HepG2 (cell line): ENCODE data around the gene OPRL1. TPM values are rescaled to one million over a fixed set of nuclear protein-coding genes. Genes with fewer than 3 reads are reported as not detected.

ENCODE experiments used
- ATAD3A ChIP-seq: sonication (generic); formaldehyde crosslinking; IDR thresholded peaks from 2 replicates; pipeline ENCODE4 v1.4.0; 2020; ENCODE audit warnings: missing genetic modification reagents
- ESRRA ChIP-seq: sonication (generic); formaldehyde crosslinking; IDR thresholded peaks from 2 replicates; pipeline ENCODE4 v1.5.1; 2020; ENCODE audit warnings: mild to moderate bottlenecking, low read depth, missing genetic modification reagents
- FOXA3 ChIP-seq: IDR thresholded peaks from 2 replicates; pipeline ENCODE4 v1.6.1; 2016; ENCODE audit warnings: missing genetic modification reagents, missing compliant biosample characterization
- HES4 ChIP-seq: sonication (generic); formaldehyde crosslinking; IDR thresholded peaks from 2 replicates; pipeline ENCODE4 v1.9.0; 2021; ENCODE audit warnings: mild to moderate bottlenecking, missing genetic modification reagents, borderline replicate concordance
- KDM4B ChIP-seq: sonication (generic); formaldehyde crosslinking; IDR thresholded peaks from 2 replicates; pipeline ENCODE4 v1.4.0; 2020; ENCODE audit warnings: missing genetic modification reagents
- KLF13 ChIP-seq: sonication (generic); formaldehyde crosslinking; IDR thresholded peaks from 2 replicates; pipeline ENCODE4 v1.4.0; 2020; ENCODE audit warnings: mild to moderate bottlenecking, missing genetic modification reagents
- KMT2B ChIP-seq: IDR thresholded peaks from 2 replicates; pipeline ENCODE4 v1.6.1; 2016; ENCODE audit warnings: missing genetic modification reagents, missing compliant biosample characterization
- MLXIP ChIP-seq: sonication (generic); formaldehyde crosslinking; IDR thresholded peaks from 2 replicates; pipeline ENCODE4 v1.9.0; 2021; ENCODE audit warnings: missing genetic modification reagents, borderline replicate concordance
- MYNN ChIP-seq: sonication (generic); formaldehyde crosslinking; IDR thresholded peaks from 2 replicates; pipeline ENCODE4 v1.4.0; 2020; ENCODE audit warnings: mild to moderate bottlenecking, low read depth, missing genetic modification reagents
- NCOA2 ChIP-seq: sonication (generic); formaldehyde crosslinking; IDR thresholded peaks from 2 replicates; pipeline ENCODE4 v1.8.0; 2022; ENCODE audit warnings: inconsistent platforms
- RELA ChIP-seq: sonication (generic); formaldehyde crosslinking; IDR thresholded peaks from 2 replicates; pipeline ENCODE4 v1.4.0; 2020; ENCODE audit warnings: missing genetic modification reagents
- RNF2 ChIP-seq: fragments of 450-650 bp; conservative IDR thresholded peaks from 2 replicates; pipeline ENCODE4 v1.6.1; 2016; ENCODE audit warnings: low read depth
- SAP130 ChIP-seq: IDR thresholded peaks from 2 replicates; pipeline ENCODE4 v1.6.1; 2016; ENCODE audit warnings: low read depth
- SRSF4 ChIP-seq: fragments of 200-400 bp; formaldehyde crosslinking; IDR thresholded peaks from one replicate; pipeline ENCODE4 v1.6.1; 2018; ENCODE audit warnings: mild to moderate bottlenecking, low read depth, low read length, moderate library complexity; ENCODE audit not compliant: poor library complexity, severe bottlenecking
- U2AF1 ChIP-seq: fragments of 200-400 bp; formaldehyde crosslinking; optimal IDR thresholded peaks from 2 replicates; pipeline ENCODE3; 2017; ENCODE audit warnings: mild to moderate bottlenecking, low read depth, low read length
- ZNF232 ChIP-seq: sonication (generic); formaldehyde crosslinking; IDR thresholded peaks from 2 replicates; pipeline ENCODE4 v1.4.0; 2020; ENCODE audit warnings: missing genetic modification reagents, borderline replicate concordance
- ZNF331 ChIP-seq: sonication (generic); formaldehyde crosslinking; IDR thresholded peaks from 2 replicates; pipeline ENCODE4 v1.4.0; 2020; ENCODE audit warnings: missing genetic modification reagents
- ZNF350 ChIP-seq: sonication (generic); formaldehyde crosslinking; IDR thresholded peaks from 2 replicates; pipeline ENCODE4 v1.4.0; 2020; ENCODE audit warnings: mild to moderate bottlenecking, low read depth, missing genetic modification reagents, borderline replicate concordance
- ZNF543 ChIP-seq: sonication (generic); formaldehyde crosslinking; IDR thresholded peaks from 2 replicates; pipeline ENCODE4 v1.4.0; 2020; ENCODE audit warnings: mild to moderate bottlenecking, missing genetic modification reagents
- ZNF557 ChIP-seq: sonication (generic); formaldehyde crosslinking; IDR thresholded peaks from 2 replicates; pipeline ENCODE4 v1.4.0; 2020; ENCODE audit warnings: missing genetic modification reagents
- ZNF713 ChIP-seq: sonication (generic); formaldehyde crosslinking; IDR thresholded peaks from 2 replicates; pipeline ENCODE4 v1.4.0; 2020; ENCODE audit warnings: mild to moderate bottlenecking, missing genetic modification reagents
- ZNF883 ChIP-seq: sonication (generic); formaldehyde crosslinking; IDR thresholded peaks from 2 replicates; pipeline ENCODE4 v1.5.1; 2020; ENCODE audit warnings: mild to moderate bottlenecking, missing genetic modification reagents; ENCODE audit errors: not compliant biosample characterization
- polyA plus RNA-seq, 8 experiments: library from polyadenylated mRNA; depleted of rRNA in 3 of 8; stranded (reverse) in 7 of 8; unstranded in 1 of 8; fragments of >200 nt; fragmentation: Illumina TruSeq in 4 of 8; extraction: Trizol in 4 of 8; gene quantifications; 2 replicates each; pipeline versions ENCODE4 v1.2.1 to v1.2.3, GENCODE V29; 2011 to 2016; ENCODE audit warnings: low read depth in 4 of 8, missing spikeins in 1 of 8, mixed read lengths in 1 of 8; ENCODE audit not compliant: insufficient read depth in 1 of 8
- total RNA-seq, 5 experiments: library from RNA; depleted of rRNA; stranded (reverse); fragments of >200 nt; fragmentation: Illumina TruSeq; extraction: Trizol; gene quantifications; 2 replicates each; pipeline ENCODE4 v1.2.3, GENCODE V29; 2016; ENCODE audit warnings: low read depth in 1 of 5
- TF ChIP-seq, protein P1 (sequence below): sonication (generic); formaldehyde crosslinking; IDR thresholded peaks from 2 replicates; pipeline ENCODE4 v1.8.1; 2023; ENCODE audit warnings: missing genetic modification reagents, mild to moderate bottlenecking, borderline replicate concordance
- TF ChIP-seq, protein P2 (sequence below): sonication (generic); formaldehyde crosslinking; IDR thresholded peaks from 2 replicates; pipeline ENCODE4 v1.9.0; 2021; ENCODE audit warnings: missing genetic modification reagents, mild to moderate bottlenecking, borderline replicate concordance
- TF ChIP-seq, protein P3 (sequence below): sonication (generic); formaldehyde crosslinking; IDR thresholded peaks from 2 replicates; pipeline ENCODE4 v1.8.0; 2022; ENCODE audit warnings: mild to moderate bottlenecking, missing genetic modification reagents, borderline replicate concordance

The OPRL1 gene
- total and polyA plus RNA-seq, 2 of the 13 experiments (the other 11 are each of a cell fraction or from before 2014, with no cell fraction given) = 0.35 to 0.71 TPM

GRCh38 chr20:64041040-64041780, 38.7 kb upstream of the OPRL1 start (continued):
- TF ChIP-seq FOXA3 (CRISPR knock-in tag) (peak; percentile 47; the same call in 1 of the 2 replicates), ATAD3A (CRISPR knock-in tag) (no peak), SAP130 (CRISPR knock-in tag) (peak; percentile 80; the same call in 1 of the 2 replicates), ZNF331 (peak; percentile 65), ESRRA (CRISPR knock-in tag) (no peak), MLXIP (CRISPR knock-in tag) (no peak), ZNF883 (CRISPR knock-in tag) (no peak), HES4 (CRISPR knock-in tag) (no peak; the same call in 1 of the 2 replicates), ZNF543 (CRISPR knock-in tag) (0 out of 2 replicates have a peak, but pooled peaks have one; percentile 74), U2AF1 (no peak), ZNF557 (CRISPR knock-in tag) (0 out of 2 replicates have a peak, but pooled peaks have one; percentile 76), RNF2 (no peak), KDM4B (CRISPR knock-in tag) (peak; percentile 68; the same call in 1 of the 2 replicates), RELA (CRISPR knock-in tag) (peak; percentile 80; the same call in 1 of the 2 replicates), MYNN (CRISPR knock-in tag) (no peak), NCOA2 (peak; percentile 63; the same call in 1 of the 2 replicates), ZNF232 (CRISPR knock-in tag) (peak; percentile 64; the same call in 1 of the 2 replicates), ZNF350 (CRISPR knock-in tag) (no peak; the same call in none of the 2 replicates), KLF13 (CRISPR knock-in tag) (no peak; the same call in 1 of the 2 replicates), ZNF713 (CRISPR knock-in tag) (no peak), SRSF4 (no peak), KMT2B (CRISPR knock-in tag) (no peak)
- TF ChIP-seq, protein P1, sequence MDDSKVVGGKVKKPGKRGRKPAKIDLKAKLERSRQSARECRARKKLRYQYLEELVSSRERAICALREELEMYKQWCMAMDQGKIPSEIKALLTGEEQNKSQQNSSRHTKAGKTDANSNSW (CRISPR knock-in tag) = no peak; the same call in 1 of the 2 replicates
- TF ChIP-seq, protein P2, sequence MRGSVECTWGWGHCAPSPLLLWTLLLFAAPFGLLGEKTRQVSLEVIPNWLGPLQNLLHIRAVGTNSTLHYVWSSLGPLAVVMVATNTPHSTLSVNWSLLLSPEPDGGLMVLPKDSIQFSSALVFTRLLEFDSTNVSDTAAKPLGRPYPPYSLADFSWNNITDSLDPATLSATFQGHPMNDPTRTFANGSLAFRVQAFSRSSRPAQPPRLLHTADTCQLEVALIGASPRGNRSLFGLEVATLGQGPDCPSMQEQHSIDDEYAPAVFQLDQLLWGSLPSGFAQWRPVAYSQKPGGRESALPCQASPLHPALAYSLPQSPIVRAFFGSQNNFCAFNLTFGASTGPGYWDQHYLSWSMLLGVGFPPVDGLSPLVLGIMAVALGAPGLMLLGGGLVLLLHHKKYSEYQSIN (CRISPR knock-in tag) = no peak
- TF ChIP-seq, protein P3, sequence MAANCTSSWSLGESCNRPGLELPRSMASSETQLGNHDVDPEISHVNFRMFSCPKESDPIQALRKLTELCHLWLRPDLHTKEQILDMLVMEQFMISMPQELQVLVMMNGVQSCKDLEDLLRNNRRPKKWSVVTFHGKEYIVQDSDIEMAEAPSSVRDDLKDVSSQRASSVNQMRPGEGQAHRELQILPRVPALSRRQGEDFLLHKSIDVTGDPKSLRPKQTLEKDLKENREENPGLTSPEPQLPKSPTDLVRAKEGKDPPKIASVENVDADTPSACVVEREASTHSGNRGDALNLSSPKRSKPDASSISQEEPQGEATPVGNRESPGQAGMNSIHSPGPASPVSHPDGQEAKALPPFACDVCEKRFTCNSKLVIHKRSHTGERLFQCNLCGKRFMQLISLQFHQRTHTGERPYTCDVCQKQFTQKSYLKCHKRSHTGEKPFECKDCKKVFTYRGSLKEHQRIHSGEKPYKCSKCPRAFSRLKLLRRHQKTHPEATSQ = no peak; the same call in 1 of the 2 replicates
